Urothelium cell line (cell line): ENCODE measurements around the gene PCAT7.
"Not testable (repeated sequence)": the region's sequence is repeated elsewhere in the genome, so short reads cannot be mapped to it uniquely, and the experiment has no call there.

Experiments used
- DNase-seq: peaks from one replicate; pipeline ENCODE4 v3.0.0; 2011; ENCODE audit warnings: low spot score, mixed read lengths
- FAIRE-seq: peaks from 2 replicates; lab custom pipeline; 2011; peaks lifted over from hg19 to GRCh38; lab: Jason Lieb, UNC

The PCAT7 gene

DNA sequence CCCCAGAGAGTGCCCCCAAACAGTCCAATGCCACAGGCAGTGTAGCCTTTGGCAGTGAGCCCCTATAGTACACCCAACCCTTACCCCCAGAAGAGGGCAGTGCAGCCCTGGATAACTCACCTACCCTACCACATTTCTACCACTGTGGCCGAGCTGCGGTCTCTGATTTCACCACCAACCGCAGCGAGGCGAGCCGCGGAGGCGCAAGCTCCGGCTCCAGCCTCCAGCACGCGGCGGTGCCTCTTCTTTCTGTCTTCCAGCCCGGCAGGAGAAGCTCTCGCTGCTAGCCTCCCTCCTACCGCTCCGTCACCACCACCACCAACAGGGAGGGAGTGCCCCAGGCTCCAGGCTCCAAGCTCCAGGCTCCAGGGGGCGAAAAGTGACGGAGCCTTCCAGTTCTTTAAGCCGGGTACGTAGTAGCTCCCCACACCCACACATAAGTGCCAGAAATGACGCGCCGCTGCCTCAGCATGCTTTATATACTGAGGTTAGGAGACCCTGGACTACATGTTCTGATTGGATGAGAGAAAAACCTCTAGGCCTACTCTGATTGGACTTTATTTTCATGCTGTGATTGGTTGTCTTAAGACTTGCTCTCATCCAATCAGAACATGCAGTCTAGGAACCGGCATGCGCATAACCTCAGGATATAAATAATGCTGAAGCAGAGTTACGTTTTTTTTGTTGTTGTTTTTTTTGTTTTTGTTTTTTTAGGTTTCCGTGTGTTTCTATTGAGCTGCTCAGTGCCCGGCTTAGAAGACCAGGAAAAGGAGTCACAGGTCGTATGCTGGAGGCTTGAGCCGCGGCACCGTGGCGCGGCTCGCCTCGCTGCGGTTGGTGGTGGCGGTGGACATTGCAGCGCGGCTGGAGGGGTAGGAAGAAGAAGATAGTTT is at the start of gene PCAT7:
PCAT7 (plus strand) TSS at position 645 of the 893 bp plus-strand sequence.
- FAIRE-seq (no peak), DNase-seq (peak; percentile 76)

DNA sequence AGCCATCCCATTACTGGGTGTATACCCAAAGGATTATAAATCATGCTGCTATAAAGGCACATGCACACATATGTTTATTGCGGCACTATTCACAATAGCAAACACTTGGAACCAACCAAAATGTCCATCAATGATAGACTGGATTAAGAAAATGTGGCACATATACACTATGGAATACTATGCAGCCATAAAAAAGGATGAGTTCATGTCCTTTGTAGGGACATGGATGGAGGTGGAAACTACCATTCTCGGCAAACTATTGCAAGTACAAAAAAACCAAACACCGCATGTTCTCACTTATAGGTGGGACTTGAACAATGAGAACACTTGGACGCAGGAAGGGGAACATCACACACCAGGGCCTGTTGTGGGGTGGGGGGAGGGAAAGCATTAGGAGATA is 48.5 kb upstream of the PCAT7 start:
- DNase-seq, FAIRE-seq: not testable (repeated sequence)

DNA sequence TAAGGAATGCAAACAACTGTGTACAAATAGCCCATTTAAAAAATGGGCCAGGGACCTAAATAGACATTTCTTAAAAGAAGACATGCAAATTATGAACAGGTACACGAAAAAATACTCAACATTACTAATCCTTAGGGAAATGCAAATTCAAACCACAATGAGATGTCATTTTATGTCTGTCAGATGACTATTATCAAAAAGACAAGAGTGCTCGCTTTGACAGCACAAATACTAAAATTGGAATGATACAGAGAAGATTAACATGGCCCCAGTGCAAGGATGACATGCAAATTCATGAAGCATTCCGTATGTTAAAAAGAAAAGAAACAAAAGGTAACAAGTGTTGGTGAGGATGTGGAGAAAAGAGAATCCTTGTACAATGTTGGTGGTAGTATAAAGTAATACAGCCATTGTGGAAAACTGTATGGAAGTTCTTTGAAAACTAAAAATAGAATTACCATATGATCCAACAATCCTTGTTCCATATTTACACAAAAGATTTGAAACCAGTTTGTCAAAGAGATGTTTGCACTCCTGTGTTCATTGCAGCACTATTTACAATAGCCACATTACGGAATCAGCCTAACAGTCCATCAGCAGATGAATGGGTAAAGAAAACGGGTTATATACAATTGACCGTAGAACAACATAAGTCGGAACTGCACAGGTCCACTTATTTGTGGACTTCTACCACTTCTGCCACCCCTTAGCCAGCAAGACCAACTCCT is 47.2 kb upstream of the PCAT7 start:
- no peak for FAIRE-seq
- no peak for DNase-seq

DNA sequence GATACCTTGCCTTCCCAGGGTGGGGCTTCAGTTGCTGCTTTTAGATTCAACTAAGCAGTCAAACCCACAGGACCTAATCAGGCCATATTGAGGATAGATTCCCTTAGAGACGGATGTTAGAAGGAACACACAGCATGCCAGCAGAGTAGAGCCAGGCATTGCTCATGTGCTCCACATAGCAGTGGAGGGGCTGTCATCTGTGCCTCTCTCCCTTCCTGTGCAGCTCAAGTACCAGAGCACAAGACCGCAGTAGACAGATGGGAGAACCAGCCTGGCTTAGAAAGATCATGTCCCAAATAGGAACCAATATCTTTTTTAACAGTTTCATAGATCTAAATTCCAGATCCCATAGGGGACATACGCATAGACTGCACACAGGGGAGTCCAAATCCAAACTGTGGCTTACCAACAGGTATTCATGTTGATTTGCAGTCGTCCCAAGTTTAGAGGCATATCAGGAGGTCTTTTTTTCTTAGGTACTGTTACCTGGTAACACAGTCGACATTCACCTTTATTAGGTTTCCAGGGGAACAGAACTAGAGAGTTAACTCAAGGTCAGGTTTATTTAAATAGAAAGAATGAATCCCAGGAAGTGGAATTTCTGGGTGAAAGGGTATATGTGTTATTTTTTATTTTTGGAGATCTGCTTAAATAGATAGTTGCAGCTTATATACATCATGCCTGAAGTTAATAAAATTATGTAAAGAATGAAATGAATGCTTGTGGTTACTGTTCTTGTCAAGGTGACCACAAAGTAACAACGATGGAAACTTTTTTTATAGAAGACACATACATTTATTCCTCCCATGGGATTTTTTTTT is 43.5 kb upstream of the PCAT7 start:
- FAIRE-seq (no peak), DNase-seq (peak; percentile 4)

DNA sequence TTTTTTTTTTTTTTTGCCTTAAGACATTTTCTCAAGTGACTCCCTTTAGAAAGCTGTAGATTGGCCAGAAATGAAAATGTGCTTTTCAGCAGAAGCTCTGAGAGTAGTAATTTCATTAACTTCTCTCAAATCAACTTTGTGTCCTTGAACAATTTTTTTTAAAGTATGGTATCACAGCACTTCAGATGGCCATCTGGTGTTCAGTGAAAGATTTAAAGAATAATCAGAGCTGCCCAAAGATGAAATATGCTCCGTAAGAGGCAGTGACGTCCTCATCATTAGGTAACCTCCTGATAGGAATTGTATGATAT is 43.0 kb upstream of the PCAT7 start:
- no peak for DNase-seq

DNA sequence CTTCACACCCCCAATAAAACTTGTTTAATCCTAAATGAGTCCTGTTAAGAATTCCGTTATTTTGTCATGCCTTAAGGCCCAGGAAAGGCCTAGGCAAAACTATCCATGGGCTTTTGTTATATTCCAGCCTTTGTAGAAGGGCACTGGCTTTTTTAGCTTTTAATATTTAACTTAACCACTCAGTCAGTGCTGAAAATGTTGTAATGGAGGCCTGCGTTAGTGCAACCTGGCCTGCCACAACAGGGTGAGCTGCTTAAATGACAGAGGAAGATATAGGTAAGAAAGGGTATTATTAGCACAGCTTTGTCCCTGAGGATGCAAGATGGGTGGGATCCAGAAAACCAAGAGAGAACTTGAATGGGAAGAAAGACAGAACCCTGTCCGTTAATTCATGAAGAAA is 40.2 kb upstream of the PCAT7 start:
- DNase-seq (no peak), FAIRE-seq (no peak)

More for the DNA sequence above, 43.0 kb upstream of the PCAT7 start:
- no peak for FAIRE-seq

DNA sequence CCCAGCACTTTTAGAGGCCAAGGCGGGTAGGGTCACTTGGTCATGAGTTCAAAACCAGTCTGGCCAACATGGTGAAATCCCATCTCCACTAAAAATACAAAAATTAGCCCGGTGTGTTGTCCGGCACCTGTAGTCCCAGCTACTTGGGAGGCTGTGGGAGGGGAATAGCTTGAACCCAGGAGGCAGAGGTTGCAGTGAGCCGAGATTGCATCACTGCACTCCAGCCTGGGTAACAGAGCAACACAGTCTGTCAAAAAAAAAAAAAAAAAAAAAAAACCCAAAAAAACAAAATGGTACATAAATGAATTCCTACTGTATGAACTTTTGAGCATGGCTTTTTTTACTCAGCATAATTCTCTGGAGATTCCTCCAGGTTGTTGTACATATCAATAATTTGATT is 37.6 kb upstream of the PCAT7 start:
- no peak for FAIRE-seq
- no peak for DNase-seq

DNA sequence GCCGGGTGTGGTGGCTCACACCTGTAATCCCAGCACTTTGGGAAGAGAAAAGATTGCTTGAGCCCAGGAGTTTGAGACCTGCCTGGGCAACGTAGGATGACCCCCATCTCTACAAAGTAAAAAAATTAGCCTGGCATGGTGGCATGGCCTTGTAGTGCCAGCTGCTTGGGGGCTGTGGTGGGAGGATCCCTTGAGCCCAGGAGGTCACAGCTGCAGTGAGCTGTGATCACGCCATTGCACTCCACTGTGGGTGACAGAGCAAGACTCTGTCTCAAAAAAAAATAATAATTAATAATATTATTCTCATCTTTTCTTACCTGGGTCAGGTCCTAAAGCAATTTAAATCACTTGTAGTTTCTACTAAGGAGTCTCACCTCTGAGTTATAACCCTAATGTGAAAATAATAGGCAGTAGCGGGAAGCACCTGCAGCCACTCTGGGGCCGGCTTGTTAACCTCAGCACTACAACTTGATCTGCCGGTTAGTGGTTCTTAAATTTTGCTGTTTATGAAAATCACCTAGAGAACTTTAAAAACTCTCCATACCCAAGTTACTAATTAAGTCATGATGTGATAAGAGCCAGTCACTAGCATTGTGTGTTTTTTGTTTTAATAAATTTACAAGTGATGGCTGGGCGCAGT is 29.4 kb upstream of the PCAT7 start:
- DNase-seq (no peak), FAIRE-seq (no peak)

DNA sequence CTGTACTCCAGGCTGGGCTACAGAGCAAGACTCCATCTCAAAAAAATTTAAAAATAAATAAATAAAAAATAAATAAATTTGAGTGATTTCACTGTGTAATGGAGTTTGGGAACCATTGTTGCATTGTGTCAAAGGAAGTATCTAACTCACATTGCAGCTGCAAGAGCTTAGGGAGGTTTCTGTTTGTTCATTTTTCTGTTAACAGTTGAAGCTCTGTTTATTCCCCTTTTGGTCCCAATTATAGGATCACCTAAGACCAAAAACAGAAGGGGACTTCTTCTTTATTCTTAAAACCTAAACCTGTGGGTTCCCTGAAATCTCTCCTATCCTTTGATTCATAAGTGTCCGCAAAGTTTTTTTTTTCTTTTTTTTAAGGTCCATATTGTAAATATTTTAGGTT is 28.6 kb upstream of the PCAT7 start:
- DNase-seq (no peak), FAIRE-seq (no peak)

DNA sequence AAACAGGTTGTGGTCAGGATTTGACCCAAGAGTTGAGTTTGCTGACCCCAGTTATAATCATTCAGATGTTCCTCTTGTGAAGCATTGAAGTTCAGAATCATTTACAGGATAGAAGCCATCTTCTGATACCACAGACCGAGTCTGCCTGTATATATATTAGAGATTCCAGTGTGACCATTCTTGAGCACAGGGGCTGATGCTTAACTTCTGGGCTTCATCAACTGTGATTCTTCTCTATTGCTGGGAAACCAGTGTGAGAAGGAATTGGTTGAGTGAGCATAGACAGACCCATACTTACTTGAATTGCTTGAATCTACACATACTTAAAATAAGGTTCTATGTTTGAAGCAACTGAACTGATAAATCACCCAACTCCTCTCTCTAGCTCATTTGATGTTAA is 27.9 kb upstream of the PCAT7 start:
- DNase-seq (no peak), FAIRE-seq (no peak)

DNA sequence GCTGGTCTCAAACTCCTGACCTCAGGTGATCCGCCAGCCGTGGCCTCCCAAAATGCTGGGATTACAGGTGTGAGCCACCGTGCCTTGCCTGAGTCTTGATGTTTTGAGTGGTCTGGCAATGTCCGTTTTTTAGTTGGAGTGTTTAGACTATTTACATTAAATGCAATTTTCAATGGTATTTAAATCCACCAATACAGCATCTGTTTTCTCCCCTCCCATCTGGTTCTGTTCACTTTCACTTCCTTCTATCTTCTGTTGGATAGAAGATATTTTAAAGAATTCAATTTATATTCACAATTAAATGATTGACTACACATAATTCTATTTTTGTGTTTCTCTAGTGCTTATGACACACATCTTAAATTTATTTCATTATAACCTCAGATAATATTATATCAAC is 26.0 kb upstream of the PCAT7 start:
- DNase-seq (no peak), FAIRE-seq (no peak)

DNA sequence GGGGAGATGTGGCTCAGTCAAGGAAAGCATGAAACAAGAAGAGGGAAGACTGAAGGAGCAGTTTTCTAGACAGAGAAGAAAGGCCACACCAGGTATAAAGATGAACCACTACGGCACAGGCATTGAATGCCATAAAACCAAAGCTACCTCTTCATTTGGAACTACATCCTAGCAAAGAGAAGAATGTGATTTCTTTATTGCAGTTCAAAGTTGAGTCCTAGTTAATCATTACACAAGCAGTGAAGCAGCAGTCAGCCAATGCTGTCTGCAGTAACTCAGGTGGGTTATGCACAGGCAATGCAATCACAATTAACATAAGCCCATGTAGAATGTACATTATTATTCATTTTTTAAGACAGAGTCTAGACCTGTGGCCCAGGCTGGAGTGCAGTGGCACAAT is 21.7 kb upstream of the PCAT7 start:
- no peak for DNase-seq
- no peak for FAIRE-seq

DNA sequence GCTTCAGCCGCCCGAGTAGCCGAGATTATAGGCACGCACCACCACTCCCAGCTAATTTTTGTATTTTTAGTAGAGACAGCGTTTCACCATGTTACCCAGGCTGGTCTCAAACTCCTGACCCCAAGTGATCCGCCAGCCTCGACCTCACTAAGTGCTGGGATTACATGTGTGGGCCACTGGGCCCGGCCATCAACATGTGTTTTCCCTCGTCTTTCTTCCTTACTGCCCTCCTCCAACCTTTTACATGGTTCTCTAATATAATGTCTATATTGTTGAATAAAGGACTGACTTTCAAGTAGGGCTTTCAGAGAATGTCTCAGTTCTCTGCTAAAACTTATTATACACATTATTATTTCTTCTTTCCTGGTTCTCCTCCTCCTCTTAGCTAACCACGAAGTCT is 21.3 kb upstream of the PCAT7 start:
- DNase-seq (no peak), FAIRE-seq (no peak)

DNA sequence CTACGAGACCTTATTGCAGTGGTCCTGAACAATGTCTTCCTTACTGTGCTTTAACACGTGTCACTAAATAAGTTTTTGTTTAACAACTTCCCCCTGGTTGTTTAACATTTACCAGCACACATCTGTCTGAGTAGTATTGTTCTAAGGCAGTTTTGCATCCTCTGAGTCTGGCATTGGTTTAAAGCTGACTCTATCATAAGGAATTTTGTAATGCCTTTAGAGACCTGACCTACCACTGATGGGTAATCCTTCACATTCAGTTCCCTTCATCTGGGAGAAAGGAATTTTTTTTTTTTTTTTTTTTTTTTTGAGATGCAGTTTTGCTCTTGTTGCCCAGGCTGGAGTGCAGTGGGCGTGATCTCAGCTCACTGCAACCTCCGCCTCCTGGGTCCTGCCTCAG is 20.0 kb upstream of the PCAT7 start:
- DNase-seq: no peak
- no peak for FAIRE-seq

DNA sequence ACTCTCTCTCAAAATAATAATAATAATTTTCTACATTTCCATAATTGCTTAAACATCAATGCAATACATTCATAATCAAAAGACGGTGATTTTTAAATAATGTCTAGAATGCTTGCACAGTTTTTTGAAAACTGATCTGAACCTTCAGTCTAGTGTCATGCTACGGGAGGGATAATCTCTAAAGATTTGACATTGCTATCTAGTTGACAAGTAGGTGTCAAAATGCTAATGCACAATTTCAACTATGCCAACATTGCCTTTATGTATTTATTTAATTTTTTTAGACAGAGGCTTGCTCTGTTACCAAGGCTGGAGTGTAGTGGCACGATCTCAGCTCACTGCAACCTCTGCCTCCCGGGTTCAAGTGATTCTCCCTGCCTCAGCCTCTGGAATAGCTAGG is 16.0 kb upstream of the PCAT7 start:
- FAIRE-seq (no peak), DNase-seq (no peak)

DNA sequence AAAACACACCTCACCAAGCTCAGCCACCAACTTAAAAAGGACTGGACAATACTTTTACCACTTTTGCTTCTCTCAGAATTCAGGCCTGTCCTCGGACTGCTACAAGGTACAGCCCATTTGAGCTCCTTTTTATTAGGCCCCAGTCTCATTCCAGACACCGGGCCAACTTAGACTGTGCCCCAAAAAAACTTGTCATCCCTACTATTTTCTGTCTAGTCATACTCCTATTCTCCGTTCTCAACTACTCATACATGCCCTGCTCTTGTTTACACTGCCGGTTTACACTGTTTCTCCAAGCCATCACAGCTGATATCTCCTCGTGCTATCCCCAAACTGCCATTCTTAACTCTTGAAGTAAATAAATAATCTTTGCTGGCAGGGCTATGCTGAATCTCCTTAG is 10.5 kb upstream of the PCAT7 start:
- not testable (repeated sequence) for DNase-seq, FAIRE-seq

DNA sequence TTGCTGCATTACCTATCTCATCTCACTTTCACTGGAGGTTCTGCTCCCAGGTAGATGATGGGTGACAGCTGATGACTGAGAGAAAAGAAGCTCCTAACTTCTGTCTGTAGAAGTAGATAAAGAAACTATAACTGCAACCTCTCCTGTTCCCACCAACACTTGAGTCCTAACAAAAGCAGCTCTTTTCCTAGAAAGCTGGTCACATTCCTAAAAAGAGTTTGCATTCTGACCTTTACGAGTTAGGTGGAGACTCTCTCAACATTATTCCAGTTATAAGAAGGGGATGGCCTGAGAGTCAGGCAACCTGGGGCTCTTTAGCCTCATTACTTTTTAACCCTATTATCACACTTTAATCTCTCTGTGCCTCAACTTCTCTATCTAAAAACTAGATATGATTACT is 8.9 kb upstream of the PCAT7 start:
- DNase-seq: no peak
- no peak for FAIRE-seq

DNA sequence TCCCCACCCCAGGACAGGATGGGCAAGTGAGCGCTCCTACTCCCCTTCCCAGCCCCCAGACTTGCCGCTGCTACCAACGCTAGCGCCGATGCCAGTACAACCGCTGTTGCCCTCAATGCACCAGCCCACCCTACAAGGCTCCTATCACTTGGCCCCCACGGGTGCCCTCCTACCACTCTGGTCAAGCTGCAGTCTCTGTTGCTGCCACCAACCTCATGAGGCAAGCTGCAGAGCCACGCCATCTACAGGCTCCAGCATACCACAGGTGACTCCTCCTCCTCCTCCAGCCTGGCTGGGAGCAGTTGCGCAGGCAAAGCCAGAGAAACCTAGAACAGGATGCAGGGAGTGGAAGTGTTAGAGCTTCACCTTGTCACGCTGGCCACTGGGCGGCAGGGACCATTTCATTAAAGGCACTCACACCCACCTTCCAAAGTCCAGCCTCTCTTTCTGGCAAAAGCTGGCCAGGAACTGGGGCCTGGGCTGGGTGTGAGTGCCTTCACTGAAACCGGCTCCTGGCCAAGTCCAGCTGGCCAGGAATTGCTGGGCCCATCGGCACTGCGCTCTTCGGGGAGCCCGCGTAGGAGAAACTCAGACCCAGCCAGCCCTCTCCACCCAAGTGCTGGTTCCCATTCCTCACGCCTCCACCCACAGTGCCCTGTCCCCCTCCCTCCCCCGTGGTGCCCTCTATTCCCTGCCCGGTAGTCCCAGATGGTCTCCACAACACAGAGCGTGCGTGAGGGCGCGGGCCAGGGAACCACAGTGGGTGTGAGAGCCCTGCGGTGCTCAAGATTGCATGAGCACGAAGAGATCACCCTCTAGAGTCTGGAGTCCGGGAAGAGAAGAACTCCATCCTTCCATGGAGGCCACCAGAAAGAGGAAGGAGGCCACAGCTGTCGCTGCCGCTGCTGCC is 1.6 kb upstream of the PCAT7 start:
- peak; percentile 25 for DNase-seq
- no peak for FAIRE-seq

DNA sequence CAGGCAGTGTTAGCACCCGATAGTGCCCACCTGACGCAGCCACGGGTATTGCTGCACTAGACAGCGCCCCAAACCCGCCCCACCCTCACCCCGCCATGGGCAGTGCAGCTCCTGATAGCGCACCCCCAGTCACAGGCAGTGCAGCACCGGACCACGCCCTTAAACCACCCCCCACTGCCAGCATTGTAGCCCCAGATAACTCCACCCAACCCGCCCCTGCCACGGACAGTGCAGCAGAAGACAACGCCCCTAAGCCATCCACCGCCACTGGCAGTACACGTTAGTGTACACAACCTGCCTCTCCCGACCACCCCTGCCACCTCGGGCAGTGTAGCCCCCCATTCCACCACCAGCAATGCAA is 825 bp upstream of the PCAT7 start:
- DNase-seq (no peak), FAIRE-seq (peak; percentile 95)

DNA sequence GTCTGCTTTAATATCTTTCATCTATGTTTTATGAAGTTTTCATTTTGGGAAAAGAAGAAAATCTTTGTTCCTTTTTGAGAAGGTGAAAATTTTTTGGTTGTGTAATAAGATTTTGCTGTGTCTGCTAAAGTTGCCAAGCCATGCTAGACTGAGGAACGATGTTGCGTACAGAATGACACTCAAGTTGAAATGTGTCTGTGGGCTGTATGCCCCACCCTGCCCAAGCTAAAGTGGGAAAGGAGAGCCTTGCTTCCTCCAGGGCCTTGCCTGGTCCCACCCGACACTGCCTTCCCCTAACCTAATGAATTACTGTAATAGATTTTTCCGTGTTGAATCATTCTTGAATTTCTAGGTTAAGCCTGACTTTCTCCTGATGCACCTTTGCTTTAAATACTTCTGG is 2.5 kb downstream of the PCAT7 start:
- FAIRE-seq (no peak), DNase-seq (no peak)
